OCI-LY7 (cell line): ENCODE results near the gene TMEM219.

Experiments used
- CTCF ChIP-seq: fragments of 200-600 bp; sonication (generic); conservative IDR thresholded peaks from 2 replicates; pipeline ENCODE4 v1.5.1; 2014; ENCODE audit warnings: mild to moderate bottlenecking, antibody characterized with exemption, low read length, moderate library complexity, mixed read lengths
- EZH2phosphoT487 ChIP-seq: fragments of 200-600 bp; sonication (generic); IDR thresholded peaks from 2 replicates; pipeline ENCODE4 v1.6.1; 2018; ENCODE audit warnings: low read depth, borderline replicate concordance, mild to moderate bottlenecking, mixed run types, antibody characterized with exemption, low read length, moderate library complexity, mixed read lengths

- TF ChIP-seq CTCF: no peak
- no peak for TF ChIP-seq EZH2phosphoT487
Measured at GRCh38 chr16:29972992-29973383, 11.1 kb downstream of the TMEM219 start.
